AML-193 (cell line): ENCODE results near the gene RACGAP1.
A peak's percentile ranks its signal among the peaks of the same experiment; 100 is the strongest.

Experiments
- DNase-seq, 2 experiments: peaks; one replicate each; lab custom pipeline; 2025; lab: John Stamatoyannopoulos, UW

RACGAP1 gene

DNA sequence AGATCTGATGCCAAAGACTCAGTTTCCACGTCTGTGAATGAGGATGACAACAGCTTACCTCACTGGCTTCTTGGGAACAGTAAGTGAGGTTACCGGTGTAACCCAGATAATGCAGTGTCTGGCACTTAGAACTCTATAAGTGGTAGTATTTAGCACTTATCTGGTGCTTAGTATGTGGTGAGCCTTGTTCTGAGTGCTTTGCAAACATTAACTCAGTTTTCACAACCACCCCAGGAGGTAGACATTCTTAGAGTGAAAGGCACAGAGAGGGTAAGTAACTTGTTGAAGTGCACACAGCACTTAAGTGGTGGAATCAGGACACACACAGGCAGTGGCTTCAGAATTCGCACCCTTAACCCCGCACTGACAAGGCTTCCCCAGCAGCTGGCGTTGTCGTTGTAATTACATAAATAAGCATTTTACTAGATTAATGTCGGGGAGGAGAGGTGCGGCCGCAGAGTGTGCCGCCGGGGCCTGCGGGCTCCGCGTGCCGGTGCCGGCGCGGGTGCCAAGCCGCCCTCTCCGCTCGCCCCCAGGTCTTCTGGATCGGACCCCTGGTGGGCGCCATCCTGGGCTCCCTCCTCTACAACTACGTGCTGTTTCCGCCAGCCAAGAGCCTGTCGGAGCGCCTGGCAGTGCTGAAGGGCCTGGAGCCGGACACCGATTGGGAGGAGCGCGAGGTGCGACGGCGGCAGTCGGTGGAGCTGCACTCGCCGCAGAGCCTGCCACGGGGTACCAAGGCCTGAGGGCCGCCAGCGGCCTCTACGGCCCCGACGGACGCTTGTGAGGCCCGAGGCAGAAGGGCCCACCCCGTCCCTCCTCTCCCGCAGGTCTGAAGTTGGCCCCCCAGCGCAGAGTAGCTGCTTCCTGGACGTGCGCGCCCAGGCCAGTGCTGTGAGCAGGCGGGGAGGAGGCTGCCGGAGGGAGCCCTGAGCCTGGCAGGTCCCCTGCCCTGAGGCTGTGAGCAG lies 70.1 kb downstream of the RACGAP1 start:
- no peak for DNase-seq

DNA sequence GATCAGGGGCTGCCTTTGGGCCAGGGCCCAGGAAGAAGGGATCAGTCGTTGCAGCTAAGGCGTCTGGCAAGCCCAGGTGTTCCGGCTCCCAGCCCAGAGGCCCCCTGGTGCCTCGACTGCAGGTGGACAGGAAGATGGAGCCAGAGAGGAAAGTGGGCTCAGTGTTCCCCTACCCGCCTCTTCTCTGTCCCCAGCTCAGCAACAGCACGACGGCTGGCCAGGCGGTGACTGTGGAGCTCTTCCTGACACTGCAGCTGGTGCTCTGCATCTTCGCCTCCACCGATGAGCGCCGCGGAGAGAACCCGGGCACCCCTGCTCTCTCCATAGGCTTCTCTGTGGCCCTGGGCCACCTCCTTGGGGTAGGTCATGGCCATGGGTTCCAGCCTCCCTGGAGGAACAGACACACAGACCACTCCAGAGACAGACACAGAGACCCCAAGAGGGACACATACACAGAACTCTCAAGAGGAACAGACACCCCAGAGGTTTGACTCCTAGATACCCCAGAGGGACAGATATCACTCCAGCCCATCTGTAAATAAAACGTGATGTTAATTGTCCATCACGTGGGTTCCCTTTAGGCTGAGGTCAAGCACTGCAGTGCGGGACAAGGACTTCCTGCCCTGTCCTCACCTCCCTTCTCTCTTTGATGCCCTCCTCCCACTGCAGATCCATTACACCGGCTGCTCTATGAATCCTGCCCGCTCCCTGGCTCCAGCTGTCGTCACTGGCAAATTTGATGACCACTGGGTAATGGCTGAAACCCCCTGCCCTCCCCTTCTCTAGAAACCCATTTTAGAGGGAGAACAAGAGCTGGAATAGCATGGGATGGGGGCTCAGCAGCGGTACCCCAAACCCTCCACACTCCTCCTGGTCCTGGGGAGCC lies 71.1 kb downstream of the RACGAP1 start:
- DNase-seq, result no peak

DNA sequence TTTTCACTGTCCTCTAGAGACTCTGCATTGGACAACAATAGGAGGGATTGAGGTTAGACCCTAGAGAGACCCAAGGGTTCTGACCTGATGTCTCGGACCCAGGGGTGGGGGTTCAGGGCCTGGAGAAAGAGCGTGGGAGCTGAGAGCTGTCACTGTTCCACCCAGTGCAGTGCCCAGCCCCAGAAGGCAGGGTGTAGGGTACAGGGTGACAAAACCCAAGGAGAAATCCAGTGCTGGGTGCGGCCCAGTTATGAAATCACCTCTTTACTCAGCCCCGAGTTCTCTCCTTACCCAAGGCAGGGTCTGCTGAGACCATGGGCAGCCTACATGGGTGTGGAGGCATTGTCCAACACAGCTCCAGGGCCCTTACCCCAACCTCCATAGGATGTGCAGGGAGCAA lies 72.1 kb downstream of the RACGAP1 start:
- no peak for DNase-seq

DNA sequence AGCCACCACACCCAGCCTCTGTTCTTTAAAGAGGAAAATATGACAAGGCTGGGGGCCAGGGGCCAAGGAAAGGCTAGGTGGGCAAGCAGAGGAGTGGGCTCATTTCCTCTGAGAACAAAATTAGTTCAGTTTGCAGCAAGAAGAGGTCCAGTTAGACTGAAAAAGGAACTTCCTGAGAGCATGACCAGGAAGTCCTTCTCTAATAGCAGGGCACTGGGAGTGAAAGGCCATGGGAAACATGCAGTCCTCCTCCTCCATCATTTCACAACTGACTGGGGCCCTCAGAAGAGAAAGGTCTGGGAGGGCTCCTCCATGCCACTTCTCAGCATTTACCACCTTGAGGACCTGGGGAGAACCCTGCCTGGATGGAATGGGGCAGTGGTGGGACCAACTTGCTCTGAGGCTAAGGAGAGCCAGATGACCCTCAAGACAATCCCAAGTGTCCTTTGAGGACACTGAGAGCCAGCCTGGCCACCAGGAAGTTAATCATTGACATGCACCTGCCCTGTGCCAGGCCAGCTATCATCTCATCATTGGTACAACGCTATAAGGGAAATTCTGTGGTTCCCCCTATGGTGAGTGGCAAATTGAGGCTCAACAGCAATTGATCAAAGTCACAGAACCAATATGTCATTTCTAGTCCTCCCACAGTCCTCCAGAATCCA lies 72.8 kb downstream of the RACGAP1 start:
- no peak for DNase-seq

DNA sequence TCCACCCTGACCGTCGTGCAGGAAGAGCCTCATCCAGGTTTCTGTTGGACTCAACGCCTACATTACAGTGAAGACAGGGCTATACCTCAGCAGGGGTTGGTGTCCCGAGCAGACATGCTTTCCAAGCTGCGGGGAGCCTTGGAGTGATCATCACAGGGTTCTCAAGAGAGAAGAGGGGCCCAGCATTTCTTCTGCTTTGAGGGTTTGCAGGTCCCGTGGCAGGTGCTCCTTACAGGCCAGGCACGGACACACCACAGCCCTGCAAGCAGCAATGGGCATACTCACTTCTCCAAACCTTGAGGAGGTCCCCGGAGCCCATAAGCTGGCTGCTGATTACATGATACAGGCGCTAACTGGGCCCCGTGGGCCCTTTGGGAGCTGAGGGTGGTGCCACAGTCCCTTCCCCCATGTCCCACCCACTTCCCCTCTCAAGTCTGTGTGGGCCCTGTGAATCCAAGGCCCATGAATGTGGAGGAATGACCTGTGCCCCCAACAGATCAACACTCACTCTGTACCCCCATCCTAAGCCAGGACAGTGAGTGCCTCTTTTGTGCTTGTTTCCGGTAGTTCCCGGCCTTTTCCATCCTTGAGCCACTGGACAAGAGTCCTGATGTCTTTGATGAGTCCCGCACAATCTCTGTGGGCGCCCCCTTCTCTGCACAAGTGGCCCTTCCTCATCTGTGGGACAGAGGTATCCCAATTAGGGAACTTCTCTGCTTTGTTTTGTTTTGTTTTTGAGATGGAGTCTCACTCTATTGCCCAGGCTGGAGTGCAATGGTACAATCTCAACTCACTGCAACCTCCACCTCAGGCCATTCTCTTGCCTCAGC lies 73.7 kb downstream of the RACGAP1 start:
- DNase-seq, result no peak

DNA sequence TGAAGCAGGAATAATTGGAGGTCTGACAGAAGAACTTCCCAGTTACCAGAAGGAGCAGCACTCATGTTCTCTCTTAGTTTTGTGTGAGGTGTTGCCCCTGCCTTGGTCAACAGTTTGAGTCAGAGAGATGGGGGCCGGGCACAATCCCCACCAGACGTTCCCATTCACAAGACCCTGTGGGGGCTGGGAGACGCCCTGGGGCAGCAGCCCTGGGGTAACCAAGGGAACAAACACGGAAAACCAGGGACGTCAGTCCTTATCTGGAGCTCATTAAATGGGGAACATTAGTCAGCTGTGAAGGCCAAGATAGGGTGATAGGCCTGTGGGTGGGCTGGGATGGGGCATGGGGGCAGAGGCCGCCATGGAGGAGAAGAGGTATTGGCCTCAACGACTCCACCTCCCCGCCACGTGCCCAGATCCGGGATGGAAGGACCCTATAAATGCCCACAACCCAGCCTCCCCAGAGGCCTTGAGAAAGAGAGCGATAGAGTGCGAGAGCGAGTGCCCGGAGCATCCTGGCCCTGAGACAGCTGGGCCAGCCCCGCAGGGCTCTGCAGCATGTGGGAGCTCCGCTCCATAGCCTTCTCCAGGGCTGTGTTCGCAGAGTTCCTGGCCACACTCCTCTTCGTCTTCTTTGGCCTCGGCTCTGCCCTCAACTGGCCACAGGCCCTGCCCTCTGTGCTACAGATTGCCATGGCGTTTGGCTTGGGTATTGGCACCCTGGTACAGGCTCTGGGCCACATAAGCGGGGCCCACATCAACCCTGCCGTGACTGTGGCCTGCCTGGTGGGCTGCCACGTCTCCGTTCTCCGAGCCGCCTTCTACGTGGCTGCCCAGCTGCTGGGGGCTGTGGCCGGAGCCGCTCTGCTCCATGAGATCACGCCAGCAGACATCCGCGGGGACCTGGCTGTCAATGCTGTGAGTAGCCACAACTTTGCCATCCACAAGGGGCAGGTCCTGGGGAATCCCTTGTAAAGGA lies 74.7 kb downstream of the RACGAP1 start, which contains the start of gene AQP2:
Gene AQP2, plus strand, starts transcription at position 465 of the 979 bp plus-strand sequence. Its CDS starts 94 bp downstream, at position 559.
- DNase-seq, result no peak

DNA sequence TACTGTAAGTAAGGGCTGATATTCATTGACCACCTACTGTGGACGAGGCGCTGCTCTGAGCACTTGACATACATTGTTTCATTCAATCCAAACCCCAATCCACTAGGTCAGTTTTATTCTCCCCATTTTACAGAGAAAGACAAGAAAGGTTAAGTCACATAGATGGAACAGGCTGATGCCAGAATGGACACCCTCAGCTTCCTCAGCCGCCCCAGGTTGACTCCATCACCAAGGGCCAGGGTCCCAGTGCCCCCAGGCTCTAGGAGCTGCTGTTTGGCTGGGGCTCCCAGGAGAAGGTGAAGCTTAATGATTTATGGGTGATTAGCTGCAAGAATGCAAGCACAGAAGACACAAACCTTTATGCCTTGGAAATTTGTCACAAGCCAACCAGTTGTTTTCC lies 75.4 kb downstream of the RACGAP1 start:
- DNase-seq, result no peak

DNA sequence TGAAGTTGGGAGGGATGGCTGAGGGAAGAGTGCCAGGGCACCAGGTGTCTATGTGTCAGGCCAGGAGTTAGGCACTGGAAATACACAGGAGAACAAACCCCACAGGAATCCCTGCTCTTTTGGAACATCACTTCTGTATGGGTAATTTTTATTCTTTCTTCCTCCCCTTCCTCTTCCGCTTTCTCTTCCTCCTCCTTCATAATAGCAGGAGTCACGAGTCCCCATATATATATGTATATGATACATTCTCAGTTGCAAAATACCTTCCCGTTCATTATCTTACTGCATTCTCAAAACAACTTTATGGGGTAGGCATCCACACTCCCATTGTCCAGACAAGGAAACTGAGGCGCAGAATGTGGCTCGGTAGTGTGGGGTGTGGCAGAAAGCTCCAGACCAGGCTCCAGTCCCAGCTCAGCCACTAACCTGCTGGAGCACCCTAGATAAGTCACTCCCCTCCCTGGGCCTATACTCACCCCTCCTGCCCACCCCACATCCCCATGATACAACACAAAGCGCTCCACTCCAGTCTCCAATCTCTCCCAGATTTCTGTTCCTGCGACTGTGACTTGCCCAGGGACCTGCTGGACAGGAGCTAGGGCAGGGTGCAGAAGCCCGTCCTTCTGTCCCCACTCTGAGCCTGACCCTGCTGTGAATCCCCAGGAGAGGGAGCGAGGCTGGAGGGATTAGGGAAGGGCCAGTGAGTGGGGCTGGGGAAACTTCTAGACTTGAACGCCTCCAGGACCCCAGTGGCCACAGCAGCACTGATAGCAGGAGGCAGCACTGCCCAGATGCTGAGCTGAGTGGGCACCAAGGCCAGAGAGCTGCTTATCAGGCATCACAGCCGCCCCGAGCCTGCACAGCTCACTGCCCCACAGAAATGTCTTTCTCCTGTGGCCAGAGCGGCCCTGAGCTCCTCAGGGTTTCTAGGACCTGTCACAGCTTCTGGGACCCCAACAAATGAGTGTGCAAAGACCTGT lies 76.1 kb downstream of the RACGAP1 start:
- DNase-seq, result no peak

DNA sequence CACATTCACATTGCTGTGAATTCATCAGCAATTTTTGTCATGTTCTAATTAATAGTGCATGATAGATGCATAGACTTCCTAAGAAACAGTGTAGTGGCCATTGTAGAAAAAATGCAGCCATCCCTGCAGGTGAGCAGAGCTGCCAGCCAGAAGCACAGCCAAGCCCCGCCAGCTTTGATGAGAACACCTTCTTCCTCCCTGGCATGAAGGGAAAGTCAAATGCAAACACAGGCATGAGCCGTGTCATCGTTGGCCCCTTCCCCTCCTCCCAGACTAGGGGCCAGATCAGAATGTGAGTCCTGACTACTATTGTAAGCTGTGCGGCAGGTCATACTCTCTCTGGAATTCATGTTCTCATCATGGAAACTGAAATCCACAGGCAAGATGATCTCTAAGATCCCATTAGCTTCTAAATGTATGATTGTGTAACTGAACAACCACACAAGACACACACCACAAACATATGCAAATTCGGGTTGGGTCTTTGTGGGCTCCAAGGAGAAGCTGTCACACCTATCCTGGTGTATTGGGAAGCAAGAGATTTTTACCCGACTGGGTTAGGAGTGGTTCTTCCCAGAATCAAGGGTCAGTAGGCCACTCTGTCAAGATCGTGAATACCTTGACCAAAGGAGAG lies 77.6 kb downstream of the RACGAP1 start:
- no peak for DNase-seq

DNA sequence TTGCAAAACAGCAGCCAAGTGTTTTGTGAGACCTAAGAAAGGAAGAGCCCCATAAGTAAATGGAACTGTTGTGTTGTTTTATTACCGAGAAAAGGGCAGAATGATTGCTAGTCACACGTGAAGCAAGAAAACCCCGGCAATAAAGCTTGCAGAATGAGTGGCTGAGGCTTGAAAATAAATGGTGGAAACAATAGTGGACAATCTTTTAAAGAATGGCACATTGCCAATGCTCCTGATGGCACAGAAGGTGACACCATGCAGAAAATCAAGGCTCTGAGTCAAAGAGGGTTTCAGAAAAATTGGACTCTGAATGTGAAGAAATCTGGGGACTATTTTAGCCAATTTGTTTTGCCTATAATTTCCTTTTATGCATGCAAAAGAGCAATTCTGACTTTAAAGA lies 78.8 kb downstream of the RACGAP1 start:
- no peak for DNase-seq

DNA sequence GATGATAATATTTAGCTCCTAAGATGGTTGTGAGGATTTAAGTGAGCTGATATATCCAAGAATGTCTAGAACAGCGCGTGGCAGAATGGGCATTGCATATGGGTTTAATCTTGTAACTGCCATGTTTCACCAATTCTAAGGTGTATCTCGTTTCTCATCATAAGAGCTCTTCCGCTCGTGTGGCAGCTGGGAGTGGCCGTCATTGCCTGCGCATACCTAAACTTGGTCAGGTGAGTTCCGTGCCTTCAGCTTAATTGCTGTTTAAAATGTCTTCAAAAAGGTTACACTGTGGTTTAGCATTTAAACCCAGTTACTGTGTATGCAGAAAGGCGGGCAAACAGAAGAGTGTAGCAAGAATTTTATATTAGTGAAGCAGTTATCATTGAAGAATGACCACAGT lies 79.2 kb downstream of the RACGAP1 start:
- no peak for DNase-seq

DNA sequence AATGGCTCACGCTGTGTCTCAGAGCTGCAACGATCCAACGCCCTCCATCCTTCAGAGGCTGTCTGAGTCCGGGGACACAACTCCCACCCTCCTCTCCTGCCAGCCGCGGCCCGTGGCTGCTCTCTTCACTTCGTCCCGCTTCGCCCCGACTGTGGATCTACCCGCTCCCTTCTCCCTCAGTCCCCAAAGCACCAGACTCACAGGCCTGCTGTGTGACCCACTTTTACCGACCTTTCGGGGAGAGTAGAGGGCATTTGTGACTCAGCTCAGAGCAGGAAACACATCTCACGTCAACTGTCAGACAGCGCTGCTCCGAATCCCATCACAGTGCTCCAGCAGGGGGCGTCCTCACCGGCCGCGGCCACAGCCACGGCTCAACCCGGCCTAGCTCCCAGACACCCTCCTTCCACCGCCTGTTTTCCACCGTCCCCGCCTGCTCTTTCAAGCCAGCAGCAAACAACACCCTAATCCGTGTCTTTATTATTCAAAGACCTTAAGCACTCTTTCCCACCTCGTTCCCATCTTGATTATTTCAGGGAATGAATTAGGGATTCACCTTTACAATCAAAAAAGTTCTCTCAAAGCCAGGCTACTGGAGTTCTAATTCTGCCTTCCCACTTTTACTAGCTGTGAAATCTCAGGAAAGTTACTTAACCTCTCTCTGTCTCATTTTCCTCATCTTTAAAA lies 79.8 kb downstream of the RACGAP1 start:
- peak; percentile 56 to 69 for DNase-seq

DNA sequence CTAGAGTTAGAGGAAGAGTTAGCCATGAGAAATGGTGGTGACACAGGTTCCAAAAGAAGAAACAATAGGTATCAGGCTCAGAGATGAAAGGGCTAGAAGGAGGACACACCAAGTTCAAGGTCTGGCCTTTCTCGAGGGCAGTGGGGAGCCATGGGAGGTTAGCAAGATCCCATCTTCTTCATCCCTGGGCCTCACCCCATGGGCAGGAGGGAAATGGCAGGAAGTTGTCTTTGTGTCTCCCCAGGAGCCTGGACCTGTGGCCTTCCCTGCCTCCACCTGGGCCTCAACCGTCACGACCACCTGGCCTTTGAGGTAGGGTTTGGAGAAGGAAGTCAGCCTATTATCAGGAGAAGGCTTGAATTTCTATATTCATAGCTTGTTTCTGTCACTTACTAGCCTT lies 80.6 kb downstream of the RACGAP1 start:
- DNase-seq, result no peak

DNA sequence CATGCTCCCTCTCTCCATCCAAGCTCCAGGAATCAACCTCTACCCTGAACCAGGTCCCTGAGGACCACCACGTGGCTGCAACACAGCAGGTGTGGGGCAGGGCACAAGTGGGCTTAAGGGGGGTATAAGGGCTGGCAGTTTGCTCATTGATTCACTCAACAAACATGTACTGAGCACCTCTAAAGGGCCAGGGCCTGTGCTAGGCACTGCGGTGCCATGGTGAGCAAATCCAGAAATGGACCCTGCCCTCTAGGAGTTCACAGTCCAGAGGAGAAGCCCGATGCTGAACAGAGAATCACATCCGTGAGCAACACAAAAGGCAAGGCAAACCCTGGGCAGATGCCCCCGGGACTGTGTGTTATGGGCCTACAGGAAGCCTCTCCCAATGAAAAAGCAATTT lies 81.2 kb downstream of the RACGAP1 start:
- DNase-seq, result no peak

DNA sequence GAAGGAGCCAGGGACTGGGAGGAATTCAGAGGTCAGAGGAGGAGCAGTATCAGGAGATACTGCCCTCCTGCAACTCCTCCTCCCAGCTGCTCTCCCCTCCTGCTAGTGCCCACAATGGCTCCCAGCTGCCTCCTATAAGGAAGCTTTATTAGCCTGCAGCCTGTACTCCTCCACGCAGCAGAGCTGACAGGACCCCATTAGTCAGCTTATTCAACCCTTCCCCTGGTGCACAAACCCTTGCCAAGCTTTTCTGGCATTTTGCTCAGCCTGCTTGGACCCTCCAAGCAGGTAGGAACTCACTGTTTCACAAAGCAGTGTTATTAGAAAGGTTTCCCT lies 81.7 kb downstream of the RACGAP1 start:
- no peak for DNase-seq

DNA sequence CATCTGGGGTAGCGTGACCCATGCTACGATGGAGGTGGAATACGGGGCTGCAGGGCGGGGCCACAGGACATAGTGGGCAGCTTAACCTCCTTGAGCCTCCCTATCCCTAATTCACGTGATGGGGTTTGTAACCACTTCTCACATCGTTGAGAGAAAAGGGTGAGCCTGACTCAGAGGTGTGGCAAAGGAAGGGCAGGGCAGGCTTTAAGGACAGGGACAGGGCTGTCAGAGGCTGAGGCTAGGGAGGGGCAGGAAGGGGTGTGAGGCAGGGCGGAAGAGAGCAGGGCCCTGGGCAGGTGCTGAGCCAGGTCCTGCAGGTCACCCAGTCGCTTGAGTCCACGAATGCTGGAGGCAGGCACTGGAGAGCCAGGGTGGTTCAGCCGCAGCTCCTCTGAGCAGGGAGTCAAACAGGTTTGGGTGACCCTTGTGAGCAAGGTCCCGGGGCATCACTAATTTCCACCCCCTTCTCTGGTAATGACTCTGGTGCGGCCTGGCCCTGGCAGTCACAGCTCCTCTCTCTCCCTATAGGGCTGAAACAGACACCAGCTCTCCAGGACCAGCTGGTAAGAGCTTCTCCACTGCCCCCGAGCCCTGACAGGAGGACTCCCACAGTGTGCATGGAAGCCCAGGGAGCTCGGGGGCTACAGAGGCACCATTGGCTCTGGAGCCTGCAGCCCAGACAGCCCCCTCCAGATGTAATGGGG lies 82.2 kb downstream of the RACGAP1 start:
- no peak for DNase-seq

DNA sequence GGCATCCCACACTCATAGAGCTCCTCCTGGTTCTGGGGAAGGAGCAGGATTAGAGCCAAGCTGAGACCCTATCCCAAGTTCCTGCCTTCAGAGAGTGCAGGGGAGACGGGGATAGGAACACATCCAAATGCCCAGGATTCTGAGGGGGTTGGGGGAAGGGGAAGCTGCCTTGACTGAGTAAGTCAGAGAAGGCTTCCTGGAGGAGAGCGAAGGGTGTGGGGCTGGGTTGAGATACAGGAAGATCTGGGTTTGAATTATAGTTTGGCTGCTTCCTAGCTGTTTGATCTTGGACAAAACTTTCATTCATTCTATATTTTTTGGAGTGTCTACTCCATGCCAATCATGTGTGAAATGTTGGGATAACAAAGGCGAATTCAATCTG lies 82.8 kb downstream of the RACGAP1 start:
- no peak for DNase-seq
